GM18873 (cell line): ENCODE data around the gene IL1RAPL2.
"Not testable (repeated sequence)": the region's sequence is repeated elsewhere in the genome, so short reads cannot be mapped to it uniquely, and the experiment has no call there.

ENCODE experiments used
- ATAC-seq: cut with Tn5 transposase; IDR thresholded peaks from one replicate; pipeline ENCODE4 v1.9.1; 2021; ENCODE audit warnings: mild to moderate bottlenecking, moderate library complexity, moderate number of reproducible peaks; ENCODE audit not compliant: unreplicated experiment, low FRiP score

Gene IL1RAPL2

DNA sequence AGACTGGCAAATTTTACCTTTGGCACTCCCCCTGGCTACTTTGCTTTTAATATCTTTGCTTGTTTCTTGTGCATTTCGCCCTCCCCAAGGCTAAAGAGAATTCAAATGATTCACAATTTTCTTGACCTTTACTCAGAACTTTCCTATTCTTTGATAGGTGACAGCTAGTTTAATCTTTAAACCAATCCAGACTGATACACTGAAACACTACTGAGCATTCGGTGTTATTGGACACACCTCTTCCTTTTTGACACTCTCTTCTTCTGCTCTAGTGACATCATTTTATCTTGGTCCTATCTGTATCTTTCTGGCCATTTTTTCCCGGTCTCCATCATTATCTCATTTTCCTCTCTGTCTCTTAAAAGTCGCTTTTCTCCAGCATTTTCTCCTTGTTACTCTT, 103.1 kb downstream of the IL1RAPL2 start:
- ATAC-seq = no peak

DNA sequence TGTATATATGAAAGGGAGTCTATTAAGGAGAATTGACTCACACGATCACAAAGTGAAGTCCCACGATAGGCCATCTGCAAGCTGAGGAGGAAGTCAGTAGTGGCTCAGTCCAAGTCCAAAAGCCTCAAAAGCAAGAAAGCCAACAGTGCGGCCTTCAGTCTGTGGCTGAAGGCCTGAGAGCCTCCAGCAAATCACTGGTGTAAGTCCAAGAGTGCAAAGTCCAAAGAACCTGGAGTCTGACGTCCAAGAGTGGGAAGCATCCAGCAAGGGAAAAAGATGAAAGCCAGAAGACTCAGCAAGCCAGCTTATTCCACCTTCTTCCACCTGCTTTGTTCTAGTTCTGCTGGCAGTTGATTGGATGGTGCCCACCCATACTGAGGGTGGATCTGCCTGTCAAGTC, 104.1 kb downstream of the IL1RAPL2 start:
- ATAC-seq = no peak

DNA sequence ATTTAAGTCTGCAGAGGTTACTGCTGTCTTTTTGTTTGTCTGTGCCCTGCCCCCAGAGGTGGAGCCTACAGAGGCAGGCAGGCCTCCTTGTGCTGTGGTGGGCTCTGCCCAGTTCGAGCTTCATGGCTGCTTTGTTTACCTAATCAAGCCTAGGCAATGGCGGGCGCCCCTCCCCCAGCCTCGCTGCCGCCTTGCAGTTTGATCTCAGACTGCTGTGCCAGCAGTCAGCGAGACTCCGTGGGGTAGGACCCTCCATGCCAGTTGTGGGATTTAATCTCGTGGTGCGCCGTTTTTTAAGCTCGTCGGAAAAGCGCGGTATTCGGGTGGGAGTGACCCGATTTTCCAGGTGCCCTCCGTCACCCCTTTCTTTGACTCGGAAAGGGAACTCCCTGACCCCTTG, 111.5 kb downstream of the IL1RAPL2 start:
- not testable (repeated sequence) for ATAC-seq

DNA sequence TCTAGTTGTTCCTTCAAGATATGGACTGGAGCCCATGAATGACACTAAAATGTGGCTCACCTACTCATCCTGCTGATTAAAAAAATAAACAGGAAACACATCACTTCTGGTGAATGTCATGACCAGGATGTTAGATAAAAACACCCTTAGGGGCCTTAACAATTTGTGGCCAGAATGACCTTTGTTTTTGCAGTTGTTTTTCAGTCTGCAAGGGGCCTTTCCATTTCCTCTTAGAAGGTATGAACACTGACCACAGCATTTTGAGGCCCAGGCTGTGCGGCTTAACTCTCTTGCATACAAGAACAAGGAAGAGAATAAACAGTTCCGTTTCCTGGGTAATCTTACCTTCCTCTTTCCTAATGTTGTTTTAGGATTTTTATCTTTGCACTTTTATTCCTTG, 113.2 kb downstream of the IL1RAPL2 start:
- no peak for ATAC-seq

DNA sequence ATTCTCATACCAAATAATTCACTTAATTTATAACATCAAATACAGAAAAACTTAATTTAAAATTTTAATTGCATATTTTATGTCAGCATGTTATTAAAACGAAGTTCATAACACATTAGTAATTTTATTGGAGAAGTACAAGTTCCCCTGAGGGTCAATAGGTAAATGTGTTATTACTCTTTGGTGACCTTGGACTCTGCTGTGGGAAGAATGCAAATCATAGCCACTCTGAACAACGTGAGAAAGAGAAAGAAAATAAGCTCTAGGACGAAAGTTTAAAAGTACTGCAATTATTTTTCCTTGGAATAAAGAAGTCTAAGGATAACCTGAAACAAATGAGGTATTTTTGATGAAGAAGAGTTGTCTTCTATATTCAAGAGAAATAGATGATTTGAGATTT, 115.2 kb downstream of the IL1RAPL2 start:
- ATAC-seq = no peak

DNA sequence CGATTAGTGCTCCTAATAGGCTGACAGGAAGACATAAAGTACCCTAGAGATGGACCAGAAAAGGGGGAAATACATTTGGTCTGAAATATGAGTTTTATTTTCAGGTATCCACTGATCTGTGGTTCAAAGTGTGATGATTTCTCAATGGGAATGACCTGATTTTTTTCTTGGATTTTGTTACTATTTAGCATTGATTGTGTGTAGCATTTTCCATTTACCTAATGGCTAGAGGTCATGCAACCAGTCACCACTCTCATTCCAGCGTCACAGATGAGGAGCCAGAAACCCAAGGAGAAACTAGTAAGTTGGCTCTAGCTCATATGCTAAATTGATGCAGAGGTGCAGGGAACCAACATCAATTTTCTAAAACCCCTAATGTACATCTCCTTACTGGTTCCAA, 118.1 kb downstream of the IL1RAPL2 start:
- no peak for ATAC-seq

DNA sequence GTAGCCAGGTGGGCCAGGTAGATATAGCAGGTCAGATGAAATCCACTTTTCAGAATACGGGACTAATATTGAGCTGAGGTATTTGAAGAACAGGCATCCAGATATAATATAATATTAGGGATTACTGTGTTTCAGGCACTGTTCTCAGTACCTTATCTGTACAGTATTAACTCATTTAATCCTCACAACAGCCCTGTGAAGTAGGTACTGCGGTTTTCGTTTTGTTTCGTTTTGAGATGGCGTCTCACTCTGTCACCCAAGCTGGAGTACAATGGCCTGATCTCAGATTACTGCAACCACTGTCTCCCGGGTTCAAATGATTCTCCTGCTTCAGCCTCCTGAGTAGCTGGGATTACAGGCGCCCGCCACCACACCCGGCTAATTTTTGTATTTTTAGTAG, 129.6 kb downstream of the IL1RAPL2 start:
- ATAC-seq = peak; percentile 80

DNA sequence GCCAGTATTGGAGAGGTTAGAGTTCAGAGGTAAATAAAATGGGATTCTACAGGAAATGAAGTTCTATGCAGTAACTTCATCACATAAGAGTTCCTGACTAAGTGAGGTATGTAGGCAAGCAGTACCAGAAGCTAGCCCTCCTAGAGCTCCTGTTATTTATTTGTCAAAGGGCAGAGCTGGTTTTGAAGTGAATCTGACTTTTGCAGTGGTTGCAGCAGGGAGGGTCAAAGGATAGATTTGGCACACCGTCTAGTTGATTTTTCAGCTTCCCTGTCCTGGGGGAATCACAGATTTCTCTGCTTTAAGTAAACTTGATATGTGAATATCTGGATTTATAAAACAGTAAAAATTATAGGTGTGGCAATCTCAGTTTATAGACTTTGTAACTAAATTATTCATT, 130.7 kb downstream of the IL1RAPL2 start:
- ATAC-seq = no peak

DNA sequence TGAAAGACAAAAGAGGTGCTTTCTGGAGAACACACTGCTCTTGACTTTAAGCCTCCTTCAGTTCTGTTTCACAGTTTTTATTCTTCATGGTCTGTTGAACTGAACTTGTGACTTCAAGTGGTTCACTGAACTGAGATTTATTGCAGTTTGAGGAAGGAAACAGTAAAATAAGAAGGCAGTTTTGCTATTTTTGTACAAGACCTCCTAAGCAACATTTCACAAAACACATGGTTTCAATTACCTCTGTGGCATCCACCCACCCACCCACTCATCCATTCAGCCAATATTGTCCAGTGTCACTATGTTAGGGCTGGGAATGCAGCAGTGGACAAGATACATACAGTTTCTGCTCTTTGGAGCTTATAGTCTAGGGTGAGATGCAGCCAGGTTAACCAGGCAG, 131.3 kb downstream of the IL1RAPL2 start:
- no peak for ATAC-seq

DNA sequence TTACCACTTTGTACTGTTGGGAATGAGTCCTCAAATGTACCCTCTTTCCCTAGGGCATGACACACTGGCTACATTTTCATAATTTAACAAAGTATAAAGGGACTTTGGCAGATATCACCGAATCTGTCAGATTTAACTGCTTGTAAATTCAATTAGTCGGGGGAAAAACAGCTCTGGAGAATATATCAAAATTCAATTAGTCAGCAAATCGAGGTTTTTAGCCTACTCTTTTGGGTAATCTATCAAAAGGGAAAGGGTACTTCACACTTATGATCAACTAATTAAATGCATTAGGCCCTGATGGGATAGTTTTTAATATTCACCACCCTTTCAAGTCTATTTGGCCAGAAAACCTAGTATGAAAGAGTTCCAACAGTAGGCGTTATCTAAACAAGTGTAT, 141.0 kb downstream of the IL1RAPL2 start:
- no peak for ATAC-seq

DNA sequence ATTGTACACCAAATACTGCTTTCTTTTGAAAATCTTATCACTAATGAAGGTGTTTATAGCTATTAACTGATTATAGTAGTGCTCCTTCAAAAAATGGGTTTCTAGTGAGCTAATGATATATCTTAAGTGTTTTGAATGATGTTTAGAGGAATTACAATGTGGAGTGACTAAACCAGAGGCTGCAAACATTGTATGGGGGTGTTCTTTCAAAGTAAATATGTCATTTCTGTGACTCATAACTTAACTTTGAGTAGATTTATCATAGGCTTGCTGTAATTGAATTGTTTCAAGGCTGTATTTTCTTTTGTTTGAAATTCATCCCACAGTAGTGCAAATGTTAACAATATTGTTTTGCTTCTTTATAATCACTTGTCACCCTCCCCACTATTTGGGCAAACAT, 141.6 kb downstream of the IL1RAPL2 start:
- no peak for ATAC-seq

DNA sequence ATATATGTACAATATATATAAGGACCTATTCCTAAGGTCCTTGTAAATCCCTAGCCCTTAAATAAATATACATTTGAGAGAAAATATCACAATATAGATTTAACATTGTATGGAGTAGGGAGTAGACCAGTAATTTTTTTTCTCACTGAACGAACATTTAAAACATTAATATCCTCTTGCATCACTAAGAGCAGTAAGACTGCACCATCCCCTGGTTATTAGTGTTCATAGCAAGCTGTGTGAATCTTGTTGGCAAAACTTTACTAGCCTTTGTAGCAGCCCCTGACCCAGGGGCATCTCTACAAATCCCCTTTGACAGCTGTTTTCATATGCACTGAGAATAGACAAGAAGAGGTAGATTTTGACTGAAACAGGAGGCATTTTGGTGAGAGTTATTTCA, 146.5 kb downstream of the IL1RAPL2 start:
- no peak for ATAC-seq

DNA sequence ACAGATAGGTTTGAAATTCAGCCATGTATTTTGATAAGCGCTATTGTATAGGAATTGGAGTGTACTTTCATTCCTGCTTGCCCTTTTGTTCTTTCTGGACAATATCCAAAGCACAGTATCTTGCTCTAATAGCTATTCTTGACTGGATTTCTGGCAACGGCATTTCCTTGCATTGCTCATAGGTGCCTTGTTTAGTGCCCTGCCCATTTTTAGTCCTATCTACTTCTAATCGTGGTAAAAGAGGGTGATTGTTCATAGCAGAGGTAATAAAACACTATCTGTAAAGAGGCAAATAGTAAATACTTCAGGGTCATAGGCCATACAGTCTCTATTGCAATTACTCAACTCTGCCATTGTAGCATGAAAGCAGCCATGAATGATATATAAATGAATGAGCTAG, 155.9 kb downstream of the IL1RAPL2 start:
- no peak for ATAC-seq

DNA sequence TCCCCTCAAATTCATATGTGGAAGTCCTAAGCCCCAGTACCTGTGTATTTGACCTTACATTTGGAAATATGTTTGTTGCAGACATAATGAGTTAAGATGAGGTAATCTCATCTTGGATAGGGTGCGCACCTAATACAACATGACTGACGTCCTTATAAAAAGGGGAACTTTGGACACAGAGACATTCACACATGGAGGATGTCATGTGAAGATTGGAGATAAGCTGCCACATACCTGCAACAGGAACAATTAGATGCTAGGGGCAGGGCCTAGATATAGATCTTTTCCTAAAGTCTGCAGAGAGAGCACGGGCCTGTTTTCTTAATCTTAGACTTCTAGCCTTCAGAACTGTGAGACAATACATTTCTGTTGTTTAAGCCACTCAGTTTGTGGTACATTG, 162.5 kb downstream of the IL1RAPL2 start:
- no peak for ATAC-seq

DNA sequence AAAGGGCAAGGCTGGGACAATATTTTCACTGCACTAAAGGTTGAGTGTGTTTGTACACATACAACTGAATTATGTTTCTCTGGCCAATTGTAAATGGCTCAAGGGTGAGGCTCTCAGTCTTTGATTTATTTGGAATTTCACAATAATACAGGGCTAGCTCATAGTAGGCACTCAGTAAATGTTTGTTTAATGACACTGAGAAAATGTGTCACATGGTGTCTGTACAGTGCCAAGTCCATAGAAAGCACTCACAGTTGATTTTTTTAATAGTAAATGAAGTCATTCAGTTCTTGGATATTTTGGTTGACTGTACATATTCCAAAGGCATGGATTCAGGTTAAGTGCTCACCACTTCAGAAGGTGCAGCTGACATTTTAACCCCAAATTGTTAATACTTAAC, 176.4 kb downstream of the IL1RAPL2 start:
- ATAC-seq = no peak

DNA sequence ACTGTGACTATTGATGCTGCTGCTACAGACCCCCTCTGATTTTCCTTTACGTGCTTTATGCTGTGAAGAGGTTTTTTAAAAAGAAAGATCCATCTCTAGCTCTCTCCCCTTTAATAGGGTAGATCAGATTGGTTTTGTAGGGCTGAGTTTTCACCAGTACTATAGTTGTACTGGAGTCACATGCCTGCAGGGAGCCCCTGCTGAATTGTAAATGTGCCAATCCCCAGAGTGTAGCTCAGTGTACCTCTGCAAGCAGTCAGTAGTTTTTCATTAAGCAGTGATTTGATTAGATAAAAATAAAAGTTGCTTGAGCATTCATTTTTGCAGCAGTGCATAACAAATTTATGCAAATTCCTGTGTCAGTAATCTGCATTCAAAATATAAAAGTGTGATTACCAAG, 179.2 kb downstream of the IL1RAPL2 start:
- no peak for ATAC-seq

DNA sequence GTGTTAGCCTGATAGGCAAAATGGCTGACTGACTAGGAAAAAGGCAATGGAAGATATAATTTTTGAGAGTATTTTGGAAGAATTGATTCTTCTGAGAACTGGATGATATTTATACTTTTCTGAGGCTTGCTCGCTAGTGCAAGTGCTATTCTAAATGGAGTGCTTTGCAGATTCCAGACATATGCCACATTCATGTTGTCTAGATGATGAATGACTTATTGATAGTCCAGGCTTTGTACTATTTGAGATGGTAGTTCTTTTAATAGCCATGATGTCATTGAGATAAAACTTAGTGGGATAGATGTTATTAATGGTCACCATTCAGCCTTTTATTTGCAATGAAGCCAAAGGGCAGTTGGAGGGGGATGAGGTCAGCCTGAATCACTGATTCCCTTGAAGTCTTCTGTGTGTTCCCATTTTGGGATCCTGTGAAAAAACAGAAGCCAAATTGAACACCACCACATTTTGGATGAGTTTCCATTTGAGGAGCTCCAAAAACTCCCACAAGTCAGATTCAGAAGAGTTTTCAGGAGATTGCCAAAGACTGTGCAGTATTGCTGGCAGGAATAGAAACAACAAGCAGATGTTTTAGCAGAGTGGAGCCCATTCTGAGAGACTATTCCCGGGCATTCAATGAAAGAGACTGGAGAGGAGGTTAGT, 184.1 kb downstream of the IL1RAPL2 start:
- ATAC-seq = no peak

DNA sequence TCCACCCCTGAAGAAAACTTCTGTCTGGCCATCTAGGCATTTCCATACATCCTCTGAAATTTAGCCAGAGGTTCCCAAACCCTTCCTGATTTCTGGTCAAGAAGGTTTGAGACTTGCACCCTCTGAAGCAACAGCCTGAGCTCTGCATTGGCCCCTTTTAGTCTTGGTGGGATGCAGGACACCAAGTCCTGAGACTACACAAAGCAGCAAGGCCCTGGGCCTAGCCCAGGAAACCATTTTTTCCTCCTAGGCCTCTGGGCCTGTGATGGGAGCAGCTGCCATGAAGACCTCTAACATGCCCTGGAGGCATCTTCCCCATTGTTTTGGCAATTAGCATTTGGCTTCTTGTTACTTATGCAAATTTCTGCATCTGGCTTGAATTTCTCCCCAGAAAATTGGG, 196.6 kb downstream of the IL1RAPL2 start:
- no peak for ATAC-seq

DNA sequence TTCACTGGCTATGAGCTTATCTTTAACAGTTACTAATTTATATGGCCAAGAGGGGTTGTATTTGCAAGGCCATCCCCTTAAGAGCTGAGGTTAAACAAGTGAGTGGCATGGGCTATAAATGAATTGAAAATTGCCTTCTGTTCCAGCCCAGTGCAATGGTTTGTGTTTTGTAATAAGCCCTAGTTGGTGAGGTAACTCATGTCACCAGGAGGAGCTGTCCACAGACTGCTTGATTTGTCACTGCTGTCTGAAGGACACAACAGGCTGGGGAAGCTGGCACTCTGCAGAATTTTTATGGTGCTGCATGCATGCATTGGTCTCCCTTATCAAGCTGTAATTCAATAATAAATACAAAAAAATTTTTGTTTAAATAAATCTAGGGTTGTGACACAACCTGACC, 223.8 kb downstream of the IL1RAPL2 start:
- ATAC-seq = no peak

DNA sequence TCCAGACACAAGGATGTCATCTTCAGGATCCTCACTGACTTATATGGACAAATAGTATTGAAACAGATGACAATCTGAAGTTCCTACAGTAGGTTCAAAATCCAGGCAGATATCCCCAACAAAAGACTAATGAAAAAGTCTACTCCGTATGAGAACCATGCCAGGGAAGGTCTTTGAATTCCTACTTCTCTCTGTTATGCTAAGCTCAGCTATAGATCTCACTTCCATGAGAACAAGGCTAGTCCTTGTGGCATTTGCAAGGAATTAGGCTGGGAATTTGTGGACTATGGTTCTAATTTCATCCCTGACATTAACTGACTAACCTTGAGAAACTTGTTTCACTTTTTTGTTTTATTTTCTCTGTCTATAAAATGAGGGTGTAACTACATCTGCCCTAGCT, 229.8 kb downstream of the IL1RAPL2 start:
- no peak for ATAC-seq

DNA sequence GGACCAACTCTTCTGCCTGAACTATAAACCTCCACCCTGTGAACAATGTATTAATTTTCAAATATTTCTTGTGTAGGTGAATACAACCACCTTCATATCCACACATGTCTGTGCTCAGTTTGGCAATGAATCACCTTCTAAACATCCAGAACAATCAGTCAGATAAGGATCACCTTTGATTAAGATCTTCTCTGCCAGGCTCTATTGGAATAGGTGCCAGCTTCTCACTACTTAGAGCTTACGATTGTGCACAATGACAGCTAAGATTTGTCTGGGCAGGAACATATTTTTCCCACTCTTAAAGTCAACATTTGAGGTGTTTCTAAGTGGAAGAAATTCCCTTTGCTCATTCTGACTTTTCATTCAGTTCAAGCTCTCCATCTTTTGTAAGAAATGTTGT, 237.2 kb downstream of the IL1RAPL2 start:
- no peak for ATAC-seq

DNA sequence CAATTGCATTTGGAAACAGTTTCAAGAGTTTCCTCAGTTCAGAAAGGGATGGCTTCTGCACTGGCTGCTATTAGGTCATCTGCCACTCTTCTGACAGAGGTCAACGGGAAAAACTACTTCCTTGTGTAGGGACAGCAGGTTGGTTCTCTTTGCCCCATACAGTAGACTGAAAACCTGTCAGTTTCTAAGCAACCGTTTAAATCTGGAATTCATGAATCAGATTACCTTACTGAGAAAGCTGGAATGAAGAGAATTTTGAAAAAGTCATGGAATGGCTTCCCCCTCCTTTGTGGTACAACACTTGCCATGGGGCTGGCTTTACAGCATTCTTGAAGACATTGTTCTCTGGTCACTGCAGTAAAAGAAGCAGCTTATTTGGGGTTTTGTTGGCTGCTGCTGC, 240.3 kb downstream of the IL1RAPL2 start:
- no peak for ATAC-seq

DNA sequence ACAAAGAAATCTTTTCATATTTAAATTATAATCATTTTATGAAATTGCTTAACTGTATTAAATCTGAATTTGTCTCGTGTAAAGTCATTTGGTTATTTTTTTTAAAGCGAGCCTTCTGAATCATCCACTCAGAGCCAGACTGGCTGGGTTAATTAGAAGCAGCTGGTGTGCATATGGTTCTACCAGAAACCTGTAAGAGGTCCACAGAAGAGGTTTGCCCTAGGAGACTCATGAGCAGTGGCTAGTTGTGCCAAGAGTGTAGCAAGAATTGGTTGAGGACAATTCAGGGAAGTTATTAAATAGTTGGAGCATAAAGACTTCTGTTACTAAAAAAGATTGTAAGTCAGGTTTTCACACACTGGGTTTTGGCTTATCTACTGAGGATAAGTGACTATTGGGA, 267.4 kb downstream of the IL1RAPL2 start:
- no peak for ATAC-seq
